Calu3 (cell line): ENCODE results near the gene PDK3. TPM values are rescaled to one million over a fixed set of nuclear protein-coding genes. Genes with fewer than 3 reads are reported as not detected.
A peak's percentile ranks its signal among the peaks of the same experiment; 100 is the strongest.

ENCODE experiments used
- BruUV-seq: library from RNA; stranded (reverse); fragments of 400-500 nt; replicated peaks from 2 replicates; lab custom pipeline; 2021; lab: Mats Ljungman, UMichigan
- CTCF ChIA-PET: fragments of 300-600 bp; sonication (Branson Sonifier 250); formaldehyde crosslinking; loops from one replicate; lab custom pipeline; 2022; ENCODE audit warnings: antibody characterized with exemption; lab: Charles Lee
- DNase-seq: peaks from one replicate; pipeline ENCODE4 v3.0.0; 2022
- H3K27ac Mint-ChIP-seq: one replicate; pipeline ENCODE4 v1.8.0; 2022; ENCODE audit warnings: mixed read lengths; ENCODE audit not compliant: unreplicated experiment
- H3K27me3 Mint-ChIP-seq: one replicate; pipeline ENCODE4 v1.8.0; 2022; ENCODE audit warnings: mixed read lengths; ENCODE audit not compliant: unreplicated experiment
- H3K36me3 Mint-ChIP-seq: one replicate; pipeline ENCODE4 v1.8.0; 2022; ENCODE audit warnings: mild to moderate bottlenecking, moderate library complexity, mixed read lengths; ENCODE audit not compliant: insufficient read depth, unreplicated experiment
- H3K4me1 Mint-ChIP-seq: one replicate; pipeline ENCODE4 v1.8.0; 2022; ENCODE audit warnings: mild to moderate bottlenecking, low read depth, mixed read lengths; ENCODE audit not compliant: unreplicated experiment
- H3K4me3 Mint-ChIP-seq: one replicate; pipeline ENCODE4 v1.8.0; 2022; ENCODE audit warnings: mild to moderate bottlenecking, low read depth, moderate library complexity, mixed read lengths; ENCODE audit not compliant: unreplicated experiment
- H3K9me3 Mint-ChIP-seq: one replicate; pipeline ENCODE4 v1.8.0; 2022; ENCODE audit warnings: low read depth, mixed read lengths; ENCODE audit not compliant: unreplicated experiment
- intact Hi-C: fragments of 100-400 bp; cut with micrococcal nuclease; formaldehyde crosslinking; loops from one replicate; pipeline ENCODE4 v1.10.0; 2022; ENCODE audit not compliant: unreplicated experiment
- total RNA-seq: library from RNA; stranded (reverse); gene quantifications from 2 replicates; pipeline ENCODE4 v1.2.3, GENCODE V29; 2022
- TF ChIP-seq, protein P1 (sequence below): fragments of 200-600 bp; IDR thresholded peaks from one replicate; pipeline ENCODE4 v1.8.0; 2022; ENCODE audit warnings: antibody characterized with exemption; ENCODE audit not compliant: unreplicated experiment

PDK3 gene
- total RNA-seq, 1 experiment from 2014 or later = 13.7 TPM

- Mint-ChIP-seq H3K27ac (no peak overlapping the region), H3K36me3 (no peaks in the 10 kb centered on the region), H3K9me3 (no peaks in the 10 kb centered on the region), H3K27me3 (no peaks in the 10 kb centered on the region), H3K4me1 (peaks cover 18% of the 10 kb centered on the region), H3K4me3 (no peak overlapping the region)
- intact Hi-C loops = no loop called here
- CTCF ChIA-PET = no interaction called here
- DNase-seq = peak; percentile 15
- TF ChIP-seq, protein P1, sequence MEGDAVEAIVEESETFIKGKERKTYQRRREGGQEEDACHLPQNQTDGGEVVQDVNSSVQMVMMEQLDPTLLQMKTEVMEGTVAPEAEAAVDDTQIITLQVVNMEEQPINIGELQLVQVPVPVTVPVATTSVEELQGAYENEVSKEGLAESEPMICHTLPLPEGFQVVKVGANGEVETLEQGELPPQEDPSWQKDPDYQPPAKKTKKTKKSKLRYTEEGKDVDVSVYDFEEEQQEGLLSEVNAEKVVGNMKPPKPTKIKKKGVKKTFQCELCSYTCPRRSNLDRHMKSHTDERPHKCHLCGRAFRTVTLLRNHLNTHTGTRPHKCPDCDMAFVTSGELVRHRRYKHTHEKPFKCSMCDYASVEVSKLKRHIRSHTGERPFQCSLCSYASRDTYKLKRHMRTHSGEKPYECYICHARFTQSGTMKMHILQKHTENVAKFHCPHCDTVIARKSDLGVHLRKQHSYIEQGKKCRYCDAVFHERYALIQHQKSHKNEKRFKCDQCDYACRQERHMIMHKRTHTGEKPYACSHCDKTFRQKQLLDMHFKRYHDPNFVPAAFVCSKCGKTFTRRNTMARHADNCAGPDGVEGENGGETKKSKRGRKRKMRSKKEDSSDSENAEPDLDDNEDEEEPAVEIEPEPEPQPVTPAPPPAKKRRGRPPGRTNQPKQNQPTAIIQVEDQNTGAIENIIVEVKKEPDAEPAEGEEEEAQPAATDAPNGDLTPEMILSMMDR = no peak
- BruUV-seq = no TSS peak
Observed at GRCh38 chrX:24491741-24492140, 26.7 kb downstream of the PDK3 start.

DNA sequence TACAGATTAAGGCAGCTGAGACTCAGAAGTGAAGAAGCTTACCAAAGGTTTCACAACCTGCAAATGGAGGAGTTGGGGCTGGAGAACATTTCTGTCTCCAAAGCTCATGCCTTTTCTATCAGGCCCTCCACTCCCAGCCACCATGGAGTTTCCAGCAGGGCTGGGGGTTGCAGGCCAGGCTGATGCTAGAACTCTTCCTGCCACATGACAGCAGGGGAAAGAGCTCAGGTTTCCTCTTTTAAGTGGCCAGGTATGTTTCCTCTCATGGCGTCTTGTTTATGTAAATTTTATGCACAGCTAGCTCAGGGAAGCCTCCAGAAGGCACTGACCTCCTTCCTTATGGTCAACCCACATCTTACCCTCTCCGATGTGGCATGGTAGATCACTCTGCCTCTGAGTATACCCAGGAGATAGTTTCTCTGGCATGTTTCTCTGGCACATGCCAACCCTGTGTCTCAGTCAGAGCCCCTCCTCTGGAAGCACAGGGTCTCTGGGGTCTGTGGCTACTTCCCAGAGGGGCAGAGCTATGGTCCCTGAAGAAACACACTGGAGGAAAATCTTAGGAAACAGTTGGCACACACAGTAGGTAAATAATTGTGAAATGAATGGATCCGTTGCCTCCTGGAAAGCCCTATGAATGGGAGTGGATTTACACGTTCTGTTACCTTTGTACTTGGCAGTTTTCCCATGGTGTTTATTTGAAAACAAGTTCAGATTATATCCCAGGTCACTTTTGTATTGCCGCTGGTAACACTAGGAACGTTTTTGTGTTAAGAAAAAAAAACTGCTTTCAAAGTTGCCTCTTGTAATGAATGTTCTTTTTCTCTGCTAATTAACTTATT is 28.9 kb downstream of the PDK3 start:
- H3K9me3 Mint-ChIP-seq = no peaks in the 10 kb centered on the region
- H3K4me3 Mint-ChIP-seq = no peak overlapping the region
- H3K27me3 Mint-ChIP-seq = no peaks in the 10 kb centered on the region
- no peaks in the 10 kb centered on the region for H3K36me3 Mint-ChIP-seq
- no peak overlapping the region for H3K27ac Mint-ChIP-seq
- intact Hi-C loops = no loop called here
- DNase-seq = no peak
- CTCF ChIA-PET = interaction anchor here (1.0 to 1.6 kb wide), 4 partner anchors 15 to 98 kb away, joined by 3 to 8 read pairs (median 3); partner anchors contain the start of gene PDK3
- TF ChIP-seq, protein P1 = no peak
- no TSS peak for BruUV-seq
- peaks cover 16% of the 10 kb centered on the region for H3K4me1 Mint-ChIP-seq

DNA sequence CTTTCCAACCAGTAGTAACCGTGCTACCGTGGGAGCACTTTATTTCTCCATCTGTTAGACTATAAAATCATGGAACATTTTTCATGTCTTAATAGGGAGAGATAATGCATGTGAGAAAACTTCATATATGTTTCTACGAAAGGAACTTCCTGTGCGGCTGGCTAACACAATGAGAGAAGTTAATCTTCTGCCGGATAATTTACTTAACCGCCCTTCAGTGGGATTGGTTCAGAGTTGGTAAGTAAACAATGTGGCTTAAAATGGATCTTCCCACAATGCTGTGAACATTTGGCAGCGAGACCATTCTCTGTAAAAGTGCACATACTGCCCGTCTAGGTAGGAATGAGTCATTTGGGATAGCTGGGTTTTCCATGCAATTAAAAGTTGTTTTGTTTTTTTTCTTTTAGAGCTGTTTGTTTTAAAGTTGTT is 29.6 kb downstream of the PDK3 start:
- peak; percentile 37 for DNase-seq
- intact Hi-C loops = no loop called here
- no peaks in the 10 kb centered on the region for H3K9me3 Mint-ChIP-seq

GRCh38 chrX:24495700-24496099 is 30.6 kb downstream of the PDK3 start:
- intact Hi-C loops = no loop called here
- peaks cover 16% of the 10 kb centered on the region for H3K4me1 Mint-ChIP-seq
- no peaks in the 10 kb centered on the region for H3K9me3 Mint-ChIP-seq
- BruUV-seq = no TSS peak
- H3K4me3 Mint-ChIP-seq = no peak overlapping the region
- no peak for DNase-seq
- H3K27me3 Mint-ChIP-seq = no peaks in the 10 kb centered on the region
- no peaks in the 10 kb centered on the region for H3K36me3 Mint-ChIP-seq
- CTCF ChIA-PET = no interaction called here
- H3K27ac Mint-ChIP-seq = no peak overlapping the region
- TF ChIP-seq, protein P1 = no peak

More for the DNA sequence above, 29.6 kb downstream of the PDK3 start:
- BruUV-seq = no TSS peak
- Mint-ChIP-seq H3K27me3 (no peaks in the 10 kb centered on the region), H3K36me3 (no peaks in the 10 kb centered on the region), H3K4me3 (no peak overlapping the region), H3K27ac (no peak overlapping the region), H3K4me1 (peaks cover 16% of the 10 kb centered on the region)
- TF ChIP-seq, protein P1 = no peak
- CTCF ChIA-PET = interaction anchor here (1.0 to 1.6 kb wide), 4 partner anchors 15 to 99 kb away, joined by 3 to 8 read pairs (median 3); partner anchors contain the start of gene PDK3
